Neuronal stem cell (in vitro differentiated cells): Measurements from ENCODE around the gene RAMACL.
A peak's percentile ranks its signal among the peaks of the same experiment; 100 is the strongest.

Experiments
- DNase-seq: peaks from one replicate; pipeline ENCODE4 v3.0.0-alpha.2; 2013; ENCODE audit warnings: low spot score
- H2AFZ ChIP-seq: one replicate; pipeline ENCODE4 v1.6.1; 2013; ENCODE audit warnings: mild to moderate bottlenecking, low read length, inconsistent platforms
- H2AK5ac ChIP-seq: 2 replicates; pipeline ENCODE4 v1.6.1; 2013; ENCODE audit warnings: low read depth, mild to moderate bottlenecking, inconsistent platforms, low read length, moderate library complexity, mixed read lengths
- H2BK120ac ChIP-seq: 2 replicates; pipeline ENCODE4 v1.6.1; 2013; ENCODE audit warnings: low read depth, mild to moderate bottlenecking, inconsistent platforms, low read length, moderate library complexity, mixed read lengths
- H2BK12ac ChIP-seq: one replicate; pipeline ENCODE4 v1.6.1; 2013; ENCODE audit warnings: low read length, inconsistent platforms
- H2BK15ac ChIP-seq: 2 replicates; pipeline ENCODE4 v1.6.1; 2013; ENCODE audit warnings: mild to moderate bottlenecking, low read length, inconsistent platforms, mixed read lengths
- H2BK5ac ChIP-seq: one replicate; pipeline ENCODE4 v1.6.1; 2013; ENCODE audit warnings: inconsistent platforms, mild to moderate bottlenecking, low read length, moderate library complexity
- H3K14ac ChIP-seq: one replicate; pipeline ENCODE4 v1.6.1; 2013; ENCODE audit warnings: low read length, inconsistent platforms
- H3K18ac ChIP-seq: 2 replicates; pipeline ENCODE4 v1.6.1; 2013; ENCODE audit warnings: low read length, inconsistent platforms
- H3K23ac ChIP-seq: 2 replicates; pipeline ENCODE4 v1.6.1; 2013; ENCODE audit warnings: low read depth, mild to moderate bottlenecking, mixed read lengths, low read length, inconsistent platforms; ENCODE audit not compliant: poor library complexity
- H3K27ac ChIP-seq: replicated peaks from 3 replicates; pipeline ENCODE4 v1.5.1; 2013; ENCODE audit warnings: low read length, inconsistent platforms
- H3K27me3 ChIP-seq, 3 experiments: 2 replicates each; pipeline ENCODE4 v1.6.1; 2013; ENCODE audit warnings: low read length in 3 of 3, mild to moderate bottlenecking in 2 of 3, inconsistent platforms in 1 of 3, low read depth in 1 of 3, mixed read lengths in 1 of 3, moderate library complexity in 1 of 3; ENCODE audit not compliant: control insufficient read depth in 3 of 3, insufficient read depth in 3 of 3
- H3K36me3 ChIP-seq, 2 donors: replicated peaks in 1 of 2; 2 replicates each; pipeline ENCODE4 v1.6.1; 2013; ENCODE audit warnings: low read length in 2 of 2; ENCODE audit not compliant: control insufficient read depth in 2 of 2, insufficient read depth in 2 of 2
- H3K4ac ChIP-seq: 2 replicates; pipeline ENCODE4 v1.6.1; 2013; ENCODE audit warnings: inconsistent platforms, mild to moderate bottlenecking, low read length, moderate library complexity
- H3K4me1 ChIP-seq, 2 donors: 1 replicate in 1 of 2; 2 replicates in 1 of 2; pipeline ENCODE4 v1.6.1; 2013; ENCODE audit warnings: low read length in 2 of 2, low read depth in 1 of 2; ENCODE audit not compliant: control insufficient read depth in 2 of 2, insufficient read depth in 1 of 2
- H3K4me2 ChIP-seq: one replicate; pipeline ENCODE4 v1.6.1; 2013; ENCODE audit warnings: mild to moderate bottlenecking, low read length, inconsistent platforms; ENCODE audit not compliant: insufficient read depth, poor library complexity, severe bottlenecking
- H3K4me3 ChIP-seq, 2 donors: 2 replicates each; pipeline ENCODE4 v1.5.1; 2013; ENCODE audit warnings: low read length in 2 of 2, mild to moderate bottlenecking in 2 of 2, inconsistent platforms in 1 of 2, moderate library complexity in 1 of 2
- H3K79me1 ChIP-seq: one replicate; pipeline ENCODE4 v1.6.1; 2013; ENCODE audit warnings: low read depth, mild to moderate bottlenecking, inconsistent platforms, low read length, moderate library complexity
- H3K9ac ChIP-seq: one replicate; pipeline ENCODE4 v1.6.1; 2013; ENCODE audit warnings: mild to moderate bottlenecking, low read depth, low read length, inconsistent platforms; ENCODE audit not compliant: poor library complexity
- H3K9me3 ChIP-seq, 2 donors: replicated peaks in 1 of 2; 2 replicates each; pipeline versions ENCODE3 to v1.6.1; 2013; ENCODE audit warnings: low read length in 2 of 2, mild to moderate bottlenecking in 2 of 2, inconsistent platforms in 1 of 2, low read depth in 1 of 2, mixed read lengths in 1 of 2, moderate library complexity in 1 of 2; ENCODE audit not compliant: control insufficient read depth in 2 of 2, insufficient read depth in 1 of 2
- H4K8ac ChIP-seq: one replicate; pipeline ENCODE4 v1.6.1; 2013; ENCODE audit warnings: low read depth, mild to moderate bottlenecking, inconsistent platforms, low read length, moderate library complexity
- H4K91ac ChIP-seq: one replicate; pipeline ENCODE4 v1.6.1; 2013; ENCODE audit warnings: low read length, low read depth, mild to moderate bottlenecking, inconsistent platforms; ENCODE audit not compliant: poor library complexity
- WGBS, 2 donors: extraction: QIAGEN DNeasy Blood & Tissue Kit; methylation state at CpG; one replicate each; pipeline ENCODE4 v1.1.7; 2013; ENCODE audit warnings: missing lambda C conversion rate in 2 of 2, mixed read lengths in 1 of 2; ENCODE audit not compliant: insufficient read length in 2 of 2, insufficient replicate concordance in 1 of 2; ENCODE audit errors: extremely low coverage in 2 of 2; 5-methylcytosine and 5-hydroxymethylcytosine counted together

RAMACL gene

DNA sequence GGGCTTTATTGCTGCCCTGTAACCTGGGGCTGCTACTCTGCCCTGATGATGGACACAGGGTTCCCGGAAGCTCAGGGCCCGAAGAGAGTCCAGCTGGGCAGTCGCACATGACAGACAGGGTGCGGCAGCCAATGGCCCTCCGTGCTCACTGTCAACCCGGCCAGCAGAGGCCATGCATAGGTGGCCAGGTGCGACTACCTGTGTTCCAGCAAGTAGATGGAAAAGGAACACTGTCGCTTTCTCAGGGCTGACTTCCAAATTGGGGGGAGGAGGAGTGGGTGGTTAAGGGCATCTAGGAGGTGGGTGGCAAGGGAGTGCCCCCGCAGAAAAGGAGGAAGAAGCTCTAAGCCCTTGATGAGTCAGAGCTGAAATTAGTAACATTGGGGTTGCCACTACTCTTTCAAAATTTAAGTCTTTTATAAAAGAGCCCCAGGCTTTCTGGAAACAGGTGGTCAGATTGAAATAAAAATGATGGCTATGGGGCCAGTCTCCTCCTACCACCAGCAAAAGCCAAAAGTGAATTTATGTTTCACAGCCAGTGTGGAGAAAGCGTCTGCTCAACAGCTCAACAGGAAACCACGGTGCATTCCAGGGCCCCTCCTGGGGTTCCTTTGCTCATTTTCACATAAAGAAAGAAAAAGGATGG is 2.3 kb upstream of the RAMACL start:
- Histone ChIP-seq H3K4me2 (no peak overlapping the region), H3K27ac (no peak overlapping the region), H2AK5ac (peak overlapping the region; percentile 30), H2BK5ac (no peak overlapping the region), H3K18ac (peak overlapping the region; percentile 29), H4K8ac (no peak overlapping the region), H2AFZ (no peak overlapping the region), H3K4me1 (peaks cover 0 to 23% of the 10 kb centered on the region in 2 donors), H3K36me3 (no peaks in the 10 kb centered on the region), H2BK12ac (no peak overlapping the region), H3K4me3 (no peak overlapping the region), H3K9ac (no peak overlapping the region), H3K27me3 (no peaks in the 10 kb centered on the region), H3K14ac (no peak overlapping the region), H3K23ac (peak overlapping the region; percentile 57), H3K9me3 (no peaks in the 10 kb centered on the region), H2BK15ac (no peak overlapping the region), H4K91ac (no peak overlapping the region), H3K4ac (no peak overlapping the region), H2BK120ac (no peak overlapping the region), H3K79me1 (no peaks in the 10 kb centered on the region)
- no peak for DNase-seq
- no CpG with 5 or more reads among the region's 11 CpGs for WGBS, 2 donors

DNA sequence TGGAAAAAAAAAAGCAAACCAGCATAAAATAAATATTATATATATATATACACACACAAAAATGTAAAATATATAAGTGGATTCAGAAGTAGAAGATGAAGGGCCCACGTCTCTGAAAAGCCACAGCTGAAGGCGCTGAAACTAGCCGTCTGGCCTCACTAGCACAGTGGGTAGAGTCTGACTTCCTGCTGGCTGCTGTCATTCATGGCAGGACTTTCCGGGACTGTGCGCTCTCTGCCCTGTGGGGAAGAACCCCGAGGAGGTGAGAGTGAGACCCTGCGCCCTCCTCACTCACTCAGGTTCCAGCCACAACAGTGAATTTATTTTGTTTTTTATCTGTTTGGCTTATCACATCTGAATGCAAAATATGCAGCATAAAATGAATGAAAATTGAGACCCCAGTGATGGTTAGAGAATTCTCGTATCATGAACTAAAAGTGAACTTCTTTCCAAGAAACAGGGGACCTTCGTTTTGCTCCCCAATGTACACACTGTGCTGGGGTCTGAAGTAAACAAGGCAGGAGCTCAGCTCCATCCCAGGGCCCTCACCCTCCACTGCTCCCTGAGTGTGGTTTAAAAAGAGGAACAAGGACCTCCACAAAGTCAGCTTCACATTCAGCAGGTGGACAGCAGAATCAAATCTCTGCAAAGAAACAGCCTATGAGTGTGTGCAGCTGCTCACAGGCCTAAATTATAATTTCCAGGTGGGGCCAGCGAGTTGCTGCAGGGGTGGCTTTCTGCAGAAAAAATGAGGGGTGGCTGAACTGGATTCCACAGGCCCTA is 1.3 kb upstream of the RAMACL start:
- Histone ChIP-seq H3K14ac (no peak overlapping the region), H4K8ac (no peak overlapping the region), H3K9ac (peak overlapping the region; percentile 33), H2BK120ac (no peak overlapping the region), H2BK12ac (no peak overlapping the region), H3K79me1 (peaks cover 3% of the 10 kb centered on the region), H3K4me2 (no peak overlapping the region), H3K27ac (no peak overlapping the region), H3K4me3 (no peak overlapping the region), H3K27me3 (no peaks in the 10 kb centered on the region), H3K4me1 (peaks cover 3 to 23% of the 10 kb centered on the region in 2 donors), H3K23ac (no peak overlapping the region), H3K4ac (no peak overlapping the region), H2AFZ (no peak overlapping the region), H3K36me3 (no peaks in the 10 kb centered on the region), H2AK5ac (no peak overlapping the region), H3K9me3 (no peaks in the 10 kb centered on the region), H2BK15ac (no peak overlapping the region), H3K18ac (no peak overlapping the region), H2BK5ac (no peak overlapping the region), H4K91ac (no peak overlapping the region)
- WGBS, 2 donors: no CpG with 5 or more reads among the region's 10 CpGs
- DNase-seq: no peak

DNA sequence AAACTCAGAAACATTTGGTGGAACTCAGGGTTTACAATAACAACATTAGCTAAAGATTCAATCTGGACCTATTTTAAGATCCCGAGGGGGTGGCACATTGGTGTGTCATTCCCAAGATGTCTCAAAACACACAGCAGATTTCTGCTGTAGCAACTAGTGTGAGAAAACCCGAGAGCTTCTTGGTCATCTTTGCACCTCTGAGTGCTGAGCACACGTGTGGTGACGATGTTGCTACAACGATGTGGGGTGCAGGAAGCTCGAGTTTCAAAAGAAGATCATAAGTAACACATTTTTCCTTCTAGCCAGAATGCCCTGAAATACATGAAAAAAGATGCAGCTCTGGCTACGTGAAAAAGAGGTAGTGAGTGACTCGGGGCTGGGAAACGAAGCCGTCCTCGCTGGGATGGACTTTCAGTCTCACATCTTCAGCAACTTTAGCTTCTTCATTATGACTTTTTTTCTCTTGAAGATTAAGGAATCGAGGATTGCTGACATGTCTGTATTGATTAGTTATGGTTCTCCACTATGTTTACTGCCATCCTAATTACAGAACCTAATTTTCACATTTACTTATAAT is 1.5 kb downstream of the RAMACL start:
- H2BK5ac ChIP-seq: no peak overlapping the region
- no peak overlapping the region for H3K4ac ChIP-seq
- no peak for DNase-seq
- H3K4me2 ChIP-seq: no peak overlapping the region
- H2BK15ac ChIP-seq: no peak overlapping the region
- no peak overlapping the region for H3K9ac ChIP-seq
- no peak overlapping the region for H2AFZ ChIP-seq
- WGBS, 2 donors: no CpG with 5 or more reads among the region's 12 CpGs
- H2BK120ac ChIP-seq: no peak overlapping the region
- H3K27ac ChIP-seq: no peak overlapping the region
- no peak overlapping the region for H3K23ac ChIP-seq
- H3K18ac ChIP-seq: no peak overlapping the region
- H3K27me3 ChIP-seq: no peaks in the 10 kb centered on the region
- no peak overlapping the region for H2BK12ac ChIP-seq
- no peak overlapping the region for H2AK5ac ChIP-seq
- H3K36me3 ChIP-seq: no peaks in the 10 kb centered on the region
- no peak overlapping the region for H4K91ac ChIP-seq
- H3K79me1 ChIP-seq: peaks cover 3% of the 10 kb centered on the region
- no peak overlapping the region for H4K8ac ChIP-seq
- peaks cover 5 to 23% of the 10 kb centered on the region in 2 donors for H3K4me1 ChIP-seq
- no peak overlapping the region for H3K14ac ChIP-seq
- no peak overlapping the region for H3K4me3 ChIP-seq
- H3K9me3 ChIP-seq: no peaks in the 10 kb centered on the region

DNA sequence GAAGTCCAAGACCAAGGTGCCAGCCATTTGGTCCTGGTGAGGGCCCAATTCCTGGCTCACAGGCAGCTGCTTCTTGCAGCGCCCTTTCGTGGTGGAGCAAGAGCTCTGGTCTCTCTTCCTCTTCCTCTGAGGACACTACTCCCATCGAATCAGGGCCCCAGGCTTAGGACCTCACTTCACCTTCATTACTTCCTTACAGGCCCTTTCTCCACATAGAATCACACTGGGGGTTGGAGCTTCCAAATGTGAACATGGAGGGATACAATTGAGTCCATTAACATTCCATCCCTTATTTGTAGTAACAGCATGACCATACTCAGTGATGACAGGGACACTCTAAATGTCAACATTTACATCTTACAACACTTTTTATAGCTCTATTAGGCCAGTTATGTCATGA is 2.3 kb downstream of the RAMACL start:
- H3K18ac ChIP-seq: no peak overlapping the region
- H3K4me3 ChIP-seq: no peak overlapping the region
- H3K27me3 ChIP-seq: no peaks in the 10 kb centered on the region
- H2AK5ac ChIP-seq: no peak overlapping the region
- peaks cover 5 to 16% of the 10 kb centered on the region in 2 donors for H3K4me1 ChIP-seq
- no CpG with 5 or more reads among the region's 3 CpGs for WGBS, 2 donors
- H3K36me3 ChIP-seq: no peaks in the 10 kb centered on the region
- no peak overlapping the region for H4K8ac ChIP-seq
- H3K4ac ChIP-seq: no peak overlapping the region
- no peak overlapping the region for H2BK15ac ChIP-seq
- H3K4me2 ChIP-seq: no peak overlapping the region
- H2AFZ ChIP-seq: no peak overlapping the region
- no peak overlapping the region for H2BK12ac ChIP-seq
- no peak overlapping the region for H2BK120ac ChIP-seq
- H3K23ac ChIP-seq: no peak overlapping the region
- no peak overlapping the region for H3K14ac ChIP-seq
- H3K9me3 ChIP-seq: no peaks in the 10 kb centered on the region
- H3K9ac ChIP-seq: no peak overlapping the region
- peaks cover 3% of the 10 kb centered on the region for H3K79me1 ChIP-seq
- H2BK5ac ChIP-seq: no peak overlapping the region
- no peak for DNase-seq
- no peak overlapping the region for H4K91ac ChIP-seq
- H3K27ac ChIP-seq: no peak overlapping the region
